Ovary (tissue), 9 donors: ENCODE measurements around the gene MYL12A. TPM values are rescaled to one million over a fixed set of nuclear protein-coding genes. Genes with fewer than 3 reads are reported as not detected.
A peak's percentile ranks its signal among the peaks of the same experiment; 100 is the strongest.

Experiments used
- DNase-seq, 5 donors: peaks; one replicate each; pipeline ENCODE4 v3.0.0-alpha.2; 2019 to 2020
- H3K27ac ChIP-seq, 2 donors: fragments of 200-600 bp; one replicate each; pipeline versions ENCODE4 v1.5.1 to v1.8.0; 2019 to 2022
- H3K27me3 ChIP-seq: fragments of 200-600 bp; one replicate; pipeline ENCODE4 v1.8.0; 2022
- H3K36me3 ChIP-seq: fragments of 200-600 bp; sonication (generic); one replicate; pipeline ENCODE4 v1.5.1; 2019
- H3K4me1 ChIP-seq: one replicate; pipeline ENCODE4 v1.8.1; 2013; ENCODE audit warnings: mild to moderate bottlenecking, moderate library complexity; ENCODE audit not compliant: insufficient read depth
- H3K4me3 ChIP-seq: fragments of 200-600 bp; sonication (generic); one replicate; pipeline ENCODE4 v1.5.1; 2017
- H3K9me3 ChIP-seq, 2 donors: fragments of 200-600 bp in 1 of 2; sonication (generic) in 1 of 2; one replicate each; pipeline versions ENCODE4 v1.5.1 to v1.8.1; 2013 to 2019; ENCODE audit warnings: mild to moderate bottlenecking in 1 of 2, moderate library complexity in 1 of 2
- CTCF ChIP-seq, 3 donors: fragments of 450-650 bp in 2 of 3; fragments of 200-600 bp in 1 of 3; IDR thresholded peaks; one replicate each; pipeline versions ENCODE4 v1.5.1 to v1.8.0; 2016 to 2022; ENCODE audit warnings: antibody characterized with exemption in 3 of 3, mild to moderate bottlenecking in 1 of 3
- EP300 ChIP-seq: sonication (generic); formaldehyde crosslinking; IDR thresholded peaks from one replicate; pipeline ENCODE4 v1.6.1; 2017; ENCODE audit warnings: antibody characterized with exemption
- POLR2A ChIP-seq: fragments of 450-650 bp; IDR thresholded peaks from one replicate; pipeline ENCODE4 v1.6.1; 2017; ENCODE audit warnings: antibody characterized with exemption, mild to moderate bottlenecking, moderate library complexity
- WGBS, 3 donors: extraction: QIAGEN DNeasy Blood & Tissue Kit in 1 of 3; methylation state at CpG; one replicate each; pipeline versions ENCODE4 v1.1.5 to v1.1.7; 2013 to 2017; 5-methylcytosine and 5-hydroxymethylcytosine counted together
- intact Hi-C, 4 donors: fragments of 100-400 bp; cut with DNase I; formaldehyde crosslinking; loops; one replicate each; pipeline versions ENCODE4 v1.11.0 to v1.15.1; 2022 to 2023
- polyA plus RNA-seq, 2 donors: library from polyadenylated mRNA; stranded (reverse); fragments of 200-250 nt in 1 of 2; fragments of 350-450 nt in 1 of 2; fragmentation: Illumina TruSeq in 1 of 2; extraction: RNeasy Lipid Tissue Mini Kit (QIAGEN cat#74804) in 1 of 2; gene quantifications; one replicate each; pipeline ENCODE4 v1.2.3, GENCODE V29; 2013 to 2014
- total RNA-seq, 7 donors: library from RNA; depleted of rRNA in 2 of 7; stranded (reverse); fragments of >200 nt in 2 of 7; fragmentation: NEBNext Ultra II Directional in 3 of 7; extraction: Animal tissue kit (Norgen Biotek cat#: 25700) in 3 of 7; gene quantifications; one replicate each; pipeline versions ENCODE4 v1.1.0 to v1.2.4, GENCODE V29; 2016 to 2023
- donor health status: DM: no; HTN: no; CAD: no; lungs with moderate emphysema.
- donor health status: DM: no; HTN: no; CAD: no.
- donor health status: Bipolar disorder and iron deficiency.
- donor health status: DM: yes; HTN: yes; CAD: no.
- donor health status: DM: no; HTN: no; CAD: no.
- donor health status: DM: yes; HTN: yes; CAD: no.

Gene MYL12A
- total and polyA plus RNA-seq, 9 donors = 137 to 595 (median 246) TPM

- H3K4me3 ChIP-seq = peak overlapping the region; percentile 36
- H3K4me1 ChIP-seq = no peaks in the 10 kb centered on the region
- no peaks in the 10 kb centered on the region for H3K27me3 ChIP-seq
- H3K36me3 ChIP-seq = no peaks in the 10 kb centered on the region
- H3K27ac ChIP-seq = no peak overlapping the region
- H3K9me3 ChIP-seq = no peaks in the 10 kb centered on the region
- TF ChIP-seq CTCF (IDR thresholded peaks at IDR 0.05) = no peak
- no peak for TF ChIP-seq POLR2A
- no peak for TF ChIP-seq EP300
- intact Hi-C loops = no loop called here
- WGBS, 3 donors = 6 to 14% (median 9%) methylated on average over 17 to 18 of the region's 18 CpGs
- peak; percentile 53 to 75 (median 59) for DNase-seq
Measured at GRCh38 chr18:3297025-3297984, 49.7 kb downstream of the MYL12A start.

GRCh38 chr18:3304832-3305231 is 57.2 kb downstream of the MYL12A start:
- Histone ChIP-seq H3K27me3 (no peaks in the 10 kb centered on the region), H3K9me3 (no peaks in the 10 kb centered on the region), H3K27ac (no peak overlapping the region), H3K4me3 (no peak overlapping the region), H3K4me1 (no peaks in the 10 kb centered on the region), H3K36me3 (no peaks in the 10 kb centered on the region)
- DNase-seq = no peak
- TF ChIP-seq POLR2A = no peak
- TF ChIP-seq EP300 = no peak
- no peak for TF ChIP-seq CTCF (IDR thresholded peaks at IDR 0.05)
- intact Hi-C loops = no loop called here
- 94 to 96% (median 94%) methylated on average over 1 of the region's 1 CpG for WGBS, 3 donors

GRCh38 chr18:3305354-3305762 is 57.8 kb downstream of the MYL12A start:
- TF ChIP-seq POLR2A = no peak
- TF ChIP-seq EP300 = no peak
- no peak for TF ChIP-seq CTCF (IDR thresholded peaks at IDR 0.05)
- intact Hi-C loops = no loop called here
- no peak for DNase-seq
- 58 to 74% (median 69%) methylated on average over 7 of the region's 7 CpGs for whole genome bisulfite sequencing, 3 donors
- Histone ChIP-seq H3K27me3 (no peaks in the 10 kb centered on the region), H3K27ac (no peak overlapping the region), H3K4me3 (no peak overlapping the region), H3K4me1 (no peaks in the 10 kb centered on the region), H3K9me3 (no peaks in the 10 kb centered on the region), H3K36me3 (no peaks in the 10 kb centered on the region)

Other genes with a start within 250 kb of the MYL12A start
- gene LPIN2, start 234.7 kb upstream of the MYL12A start, total RNA-seq = 10 to 100 TPM; 21.3 to 30.4 (median 26.4) TPM
- gene LPIN2, start 234.7 kb upstream of the MYL12A start, polyA plus RNA-seq = 10 to 100 TPM; 13.4 to 44.7 TPM
- gene MYOM1, start 27.8 kb upstream of the MYL12A start, total RNA-seq = 1 to 10 TPM in 5 of 7 donors, under 1 TPM in 2; 0.69 to 7.3 (median 3.6) TPM
- gene MYOM1, start 27.8 kb upstream of the MYL12A start, polyA plus RNA-seq = 10 to 100 TPM in 1 of 2 donors, 1 to 10 TPM in 1; 3.2 to 21.0 TPM
- 100 to 1,000 TPM; 165 to 279 (median 194) TPM for gene MYL12B, start 14.3 kb downstream of the MYL12A start, total RNA-seq
- 100 to 1,000 TPM; 326 to 388 TPM for gene MYL12B, start 14.3 kb downstream of the MYL12A start, polyA plus RNA-seq
- gene TGIF1, start 202.4 kb downstream of the MYL12A start, total RNA-seq = 10 to 100 TPM; 30.9 to 93.4 (median 55.6) TPM
- gene TGIF1, start 202.4 kb downstream of the MYL12A start, polyA plus RNA-seq = 10 to 100 TPM; 68.0 to 78.1 TPM